Posterior cingulate gyrus (tissue), 11 donors: ENCODE data around the gene PCDHGB4.
A peak's percentile ranks its signal among the peaks of the same experiment; 100 is the strongest.
"Not testable (repeated sequence)": the region's sequence is repeated elsewhere in the genome, so short reads cannot be mapped to it uniquely, and the experiment has no call there.

Source experiments
- DNase-seq, 10 donors: peaks; one replicate each; pipeline versions ENCODE4 v3.0.0 to v3.0.0-alpha.2; 2020 to 2021; ENCODE audit warnings: mixed read lengths in 3 of 10
- intact Hi-C: fragments of 100-400 bp; cut with DNase I; formaldehyde crosslinking; loops from one replicate; pipeline ENCODE4 v1.15.1; 2023

The PCDHGB4 gene

GRCh38 chr5:141397756-141398551 is 10.5 kb downstream of the PCDHGB4 start, which contains the start of gene PCDHGB5:
TSS of gene PCDHGB5 (plus strand) at chr5:141397947. CDS start at chr5:141398128, 181 bp downstream.
- DNase-seq, intact Hi-C loops: not testable (repeated sequence)

DNA sequence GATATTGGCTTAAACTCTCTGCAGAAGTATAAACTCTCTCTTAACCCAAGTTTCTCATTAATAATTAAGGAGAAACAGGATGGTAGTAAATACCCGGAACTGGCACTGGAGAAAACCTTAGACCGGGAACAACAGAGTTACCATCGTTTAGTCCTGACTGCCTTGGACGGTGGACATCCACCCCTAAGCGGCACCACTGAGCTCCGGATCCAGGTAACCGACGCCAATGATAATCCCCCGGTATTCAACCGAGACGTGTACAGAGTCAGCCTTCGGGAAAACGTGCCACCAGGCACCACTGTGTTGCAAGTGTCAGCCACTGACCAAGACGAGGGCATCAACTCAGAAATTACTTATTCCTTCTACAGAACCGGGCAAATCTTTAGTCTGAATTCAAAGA is 11.1 kb downstream of the PCDHGB4 start:
- DNase-seq, result no peak
- intact Hi-C loops, result no loop called here

DNA sequence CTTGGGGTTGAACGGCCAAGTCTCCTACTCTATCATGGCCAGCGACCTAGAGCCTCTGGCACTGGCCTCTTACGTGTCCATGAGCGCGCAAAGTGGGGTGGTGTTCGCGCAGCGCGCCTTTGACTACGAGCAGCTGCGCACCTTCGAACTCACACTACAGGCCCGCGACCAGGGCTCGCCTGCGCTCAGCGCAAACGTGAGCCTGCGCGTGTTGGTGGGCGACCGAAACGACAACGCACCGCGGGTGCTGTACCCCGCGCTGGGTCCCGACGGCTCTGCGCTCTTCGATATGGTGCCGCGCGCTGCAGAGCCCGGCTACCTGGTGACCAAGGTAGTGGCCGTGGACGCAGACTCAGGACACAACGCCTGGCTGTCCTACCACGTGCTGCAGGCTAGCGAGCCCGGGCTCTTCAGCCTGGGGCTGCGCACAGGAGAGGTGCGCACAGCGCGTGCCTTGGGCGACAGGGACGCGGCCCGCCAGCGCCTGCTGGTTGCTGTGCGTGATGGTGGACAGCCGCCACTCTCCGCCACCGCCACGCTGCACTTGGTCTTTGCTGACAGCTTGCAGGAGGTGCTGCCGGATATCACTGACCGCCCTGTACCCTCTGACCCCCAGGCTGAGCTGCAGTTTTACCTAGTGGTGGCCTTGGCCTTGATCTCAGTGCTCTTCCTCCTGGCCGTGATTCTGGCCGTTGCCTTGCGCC is 12.2 kb downstream of the PCDHGB4 start:
- peak in 2 of 10 donors; percentile 51 to 71 for DNase-seq
- intact Hi-C loops, result no loop called here

DNA sequence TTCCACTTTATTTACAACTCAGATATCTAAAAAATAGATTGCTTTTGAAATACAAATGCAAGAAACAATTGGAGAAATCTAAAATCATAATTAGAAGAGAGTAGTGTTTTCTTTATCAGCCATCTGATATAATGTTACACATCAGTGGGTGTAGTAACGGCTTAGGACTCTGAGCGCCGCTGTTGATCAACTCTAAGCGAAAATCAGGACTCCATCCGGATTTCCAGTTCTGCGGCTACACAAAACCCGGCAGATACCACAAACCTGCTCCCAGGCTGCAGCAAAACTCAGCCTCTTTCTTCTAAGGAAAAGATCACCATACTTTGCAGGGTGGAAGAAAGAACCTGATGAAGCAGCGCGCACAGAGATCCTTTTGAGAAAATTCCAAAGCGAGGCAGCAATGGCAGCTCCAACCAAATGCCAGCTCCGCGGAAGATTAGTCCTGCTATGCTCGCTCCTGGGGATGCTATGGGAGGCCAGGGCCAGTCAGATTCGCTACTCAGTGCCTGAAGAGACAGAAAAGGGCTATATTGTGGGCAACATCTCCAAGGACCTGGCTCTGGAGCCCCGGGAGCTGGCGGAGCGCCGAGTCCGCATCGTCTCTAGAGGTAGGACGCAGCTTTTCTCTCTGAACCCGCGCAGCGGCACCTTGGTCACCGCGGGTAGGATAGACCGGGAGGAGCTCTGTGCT is 15.2 kb downstream of the PCDHGB4 start, which contains the start of gene PCDHGA9:
Gene PCDHGA9, plus strand, starts transcription at position 226 of the 691 bp plus-strand sequence. Its CDS starts 175 bp downstream, at position 401.
- intact Hi-C loops, result no loop called here
- peak in 4 of 10 donors; percentile 22 to 72 (median 50) for DNase-seq

GRCh38 chr5:141403387-141403786 is 15.9 kb downstream of the PCDHGB4 start:
- peak in 1 of 10 donors; percentile 72 for DNase-seq
- intact Hi-C loops, result no loop called here

DNA sequence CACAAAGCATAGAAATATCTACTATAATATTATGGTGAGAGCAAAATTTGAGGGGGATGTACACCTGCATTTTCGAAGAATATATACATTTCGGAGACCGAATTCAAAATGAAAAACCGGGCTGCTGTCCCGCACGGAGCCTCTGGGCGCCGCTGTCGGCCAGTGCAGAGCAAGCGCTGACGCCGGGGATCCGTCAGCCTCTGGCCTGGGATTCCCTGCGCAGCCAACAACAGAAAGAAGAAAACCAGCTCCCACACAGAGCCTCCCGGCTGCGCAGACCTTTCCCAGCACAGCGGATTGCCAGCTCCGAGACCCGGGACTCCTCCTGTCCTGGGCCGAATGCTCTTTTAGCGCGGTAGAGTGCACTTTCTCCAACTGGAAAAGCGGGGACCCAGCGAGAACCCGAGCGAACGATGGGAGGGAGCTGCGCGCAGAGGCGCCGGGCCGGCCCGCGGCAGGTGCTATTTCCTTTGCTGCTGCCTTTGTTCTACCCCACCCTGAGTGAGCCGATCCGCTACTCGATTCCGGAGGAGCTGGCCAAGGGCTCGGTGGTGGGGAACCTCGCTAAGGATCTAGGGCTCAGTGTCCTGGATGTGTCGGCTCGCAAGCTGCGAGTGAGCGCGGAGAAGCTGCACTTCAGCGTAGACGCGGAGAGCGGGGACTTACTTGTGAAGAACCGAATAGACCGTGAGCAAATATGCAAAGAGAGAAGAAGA is 20.4 kb downstream of the PCDHGB4 start, which contains the start of gene PCDHGB6:
Gene PCDHGB6, plus strand, starts transcription at position 232 of the 716 bp plus-strand sequence. Its CDS starts 182 bp downstream, at position 414.
- intact Hi-C loops, result not testable (repeated sequence)
- peak in 2 of 10 donors; percentile 65 to 70 for DNase-seq

DNA sequence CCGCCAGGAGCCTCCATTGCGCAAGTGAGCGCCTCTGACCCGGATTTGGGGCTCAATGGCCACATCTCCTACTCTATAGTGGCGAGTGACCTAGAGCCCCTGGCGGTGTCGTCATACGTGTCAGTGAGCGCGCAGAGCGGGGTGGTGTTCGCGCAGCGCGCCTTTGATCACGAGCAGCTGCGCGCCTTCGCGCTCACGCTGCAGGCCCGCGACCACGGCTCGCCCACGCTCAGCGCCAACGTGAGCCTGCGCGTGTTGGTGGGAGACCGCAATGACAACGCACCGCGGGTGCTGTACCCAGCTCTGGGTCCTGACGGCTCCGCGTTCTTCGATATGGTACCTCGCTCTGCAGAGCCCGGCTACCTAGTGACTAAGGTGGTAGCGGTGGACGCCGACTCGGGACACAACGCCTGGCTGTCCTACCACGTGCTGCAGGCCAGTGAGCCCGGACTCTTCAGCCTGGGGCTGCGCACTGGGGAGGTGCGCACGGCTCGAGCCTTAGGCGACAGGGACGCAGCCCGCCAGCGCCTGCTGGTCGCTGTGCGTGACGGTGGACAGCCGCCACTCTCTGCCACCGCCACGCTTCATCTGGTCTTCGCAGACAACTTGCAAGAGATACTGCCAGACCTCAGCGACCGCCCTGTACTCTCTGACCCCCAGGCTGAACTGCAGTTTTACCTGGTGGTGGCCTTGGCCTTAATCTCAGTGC is 22.3 kb downstream of the PCDHGB4 start:
- DNase-seq, result peak in 2 of 10 donors; percentile 43 to 73
- intact Hi-C loops, result no loop called here

GRCh38 chr5:141411575-141411974 is 24.1 kb downstream of the PCDHGB4 start:
- DNase-seq, result no peak
- intact Hi-C loops, result no loop called here

GRCh38 chr5:141412854-141413539 is 25.5 kb downstream of the PCDHGB4 start, which contains the start of gene PCDHGA10:
TSS of gene PCDHGA10 (plus strand) at chr5:141412987. CDS start at chr5:141413176, 189 bp downstream.
- intact Hi-C loops, result no loop called here
- DNase-seq, result peak in 3 of 10 donors; percentile 6 to 75 (median 73)

GRCh38 chr5:141413540-141414069 is 26.1 kb downstream of the PCDHGB4 start:
- DNase-seq, result peak in 2 of 10 donors; percentile 40 to 49
- intact Hi-C loops, result no loop called here

- intact Hi-C loops, result loop anchor here (5.0 kb wide), 1 partner anchor 108 kb away; no protein-coding TSS in a partner anchor
- DNase-seq, result peak in 1 of 10 donors; percentile 73
Observed at GRCh38 chr5:141414548-141415274, 27.2 kb downstream of the PCDHGB4 start.

- peak in 1 of 10 donors; percentile 44 for DNase-seq
- intact Hi-C loops, result loop anchor here (5.0 kb wide), 1 partner anchor 107 kb away; no protein-coding TSS in a partner anchor
Observed at GRCh38 chr5:141415275-141415618, 27.7 kb downstream of the PCDHGB4 start.

- DNase-seq, result peak in 7 of 10 donors; percentile 20 to 90 (median 56)
- intact Hi-C loops, result loop anchor here (2.0 to 5.0 kb wide), 2 partner anchors 105 to 141 kb away; no protein-coding TSS in a partner anchor
Observed at GRCh38 chr5:141417494-141418172, 30.1 kb downstream of the PCDHGB4 start, which contains the start of gene PCDHGB7. TSS of gene PCDHGB7 (plus strand) at chr5:141417677. CDS start at chr5:141417860, 183 bp downstream.

- peak in 2 of 10 donors; percentile 68 to 76 for DNase-seq
- intact Hi-C loops, result loop anchor here (5.0 kb wide), 1 partner anchor 103 kb away; no protein-coding TSS in a partner anchor
Observed at GRCh38 chr5:141419074-141419880, 31.8 kb downstream of the PCDHGB4 start.

GRCh38 chr5:141420855-141421488 is 33.5 kb downstream of the PCDHGB4 start, which contains the start of gene PCDHGA11:
TSS of gene PCDHGA11 (plus strand) at chr5:141421051. CDS start at chr5:141421228, 177 bp downstream.
- DNase-seq, result peak in 1 of 10 donors; percentile 66

More at GRCh38 chr5:141420855-141421488, 33.5 kb downstream of the PCDHGB4 start, which contains the start of gene PCDHGA11:
- intact Hi-C loops, result no loop called here
